ENCODE data around the gene FGF1.

FGF1 gene

DNA sequence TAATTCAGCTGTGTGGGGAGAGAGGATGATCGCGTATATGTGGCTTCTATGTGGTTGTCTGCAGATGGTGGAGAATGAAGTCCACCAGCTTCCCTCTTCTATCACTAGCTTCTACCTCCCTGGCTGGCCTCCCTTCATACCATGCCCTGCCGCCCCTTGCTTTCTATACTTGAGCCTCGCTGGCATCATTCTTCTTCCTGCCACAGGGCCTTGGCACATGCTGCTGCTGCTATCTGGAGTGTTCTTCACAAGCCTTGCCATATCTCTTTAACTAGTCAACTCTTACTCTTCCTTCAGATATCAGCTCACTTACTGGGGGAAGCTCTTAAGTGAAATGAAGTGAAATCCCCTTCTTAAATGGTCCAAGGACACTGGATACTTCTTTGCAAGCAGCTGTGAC, 100.4 kb downstream of the FGF1 start:
- Mint-ChIP-seq H3K36me3 (ENCODE audit: low read depth) (no peaks in the 10 kb centered on the region), H3K4me3 (no peak overlapping the region), H3K4me1 (ENCODE audit: low read depth) (peaks cover 14% of the 10 kb centered on the region), H3K9me3 (no peaks in the 10 kb centered on the region), H3K27ac (no peak overlapping the region), H3K27me3 (peaks cover 9% of the 10 kb centered on the region)

DNA sequence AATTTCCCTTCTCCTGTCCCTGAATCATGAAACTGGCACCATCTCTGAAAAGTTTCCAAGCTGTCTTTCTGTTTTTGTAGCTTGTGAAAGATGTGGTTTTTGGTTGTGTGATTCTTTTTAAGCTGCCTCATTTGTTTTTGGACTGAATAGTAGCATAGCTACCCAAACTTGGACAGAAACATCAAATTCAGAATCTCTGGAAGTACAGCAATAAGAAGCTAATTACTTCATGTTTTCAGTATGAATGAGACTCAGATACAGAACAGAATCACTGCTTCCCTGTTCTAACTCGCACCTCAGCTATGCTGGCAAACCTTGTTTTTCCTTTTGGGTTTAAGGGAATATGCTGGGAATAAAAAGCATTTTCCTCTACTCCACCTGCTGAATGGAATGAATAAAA, 101.0 kb downstream of the FGF1 start:
- H3K9me3 Mint-ChIP-seq, result no peaks in the 10 kb centered on the region
- no peak overlapping the region for H3K27ac Mint-ChIP-seq
- H3K27me3 Mint-ChIP-seq, result peaks cover 7% of the 10 kb centered on the region
- H3K4me1 Mint-ChIP-seq (ENCODE audit: low read depth), result peaks cover 18% of the 10 kb centered on the region
- no peak overlapping the region for H3K4me3 Mint-ChIP-seq
- H3K36me3 Mint-ChIP-seq (ENCODE audit: low read depth), result no peaks in the 10 kb centered on the region

DNA sequence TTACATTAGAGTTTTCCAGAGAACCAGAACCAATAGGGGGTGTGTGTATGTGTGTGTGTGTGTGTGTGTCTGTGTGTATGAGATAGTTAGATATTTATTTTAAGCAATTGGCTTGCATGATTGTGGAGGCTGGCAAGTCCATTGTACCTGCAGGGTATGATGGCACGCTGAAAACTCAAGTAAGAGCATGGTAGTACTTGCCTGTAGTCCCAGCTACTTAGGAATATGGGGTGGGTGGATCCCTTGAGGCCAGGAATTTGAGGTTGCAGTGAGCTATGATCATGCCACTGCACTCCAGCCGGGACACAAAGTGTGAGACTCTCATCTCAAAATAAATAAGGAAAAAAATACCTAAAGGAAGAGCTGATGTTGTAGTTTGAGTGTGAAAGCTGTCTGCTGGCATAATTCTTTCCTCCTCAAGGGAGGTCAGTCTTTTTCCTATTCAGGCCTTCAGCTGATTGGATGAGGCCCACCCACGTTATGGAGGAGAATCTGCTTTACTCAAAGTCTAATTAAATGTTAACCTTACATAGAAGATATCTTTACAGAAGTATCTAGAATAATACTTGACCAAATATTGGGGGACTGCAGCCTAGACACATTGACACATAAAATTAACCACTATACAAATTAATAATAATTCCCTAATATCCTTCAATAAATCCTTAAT, 107.6 kb downstream of the FGF1 start:
- Mint-ChIP-seq H3K4me3 (no peak overlapping the region), H3K9me3 (peaks cover 8% of the 10 kb centered on the region), H3K4me1 (ENCODE audit: low read depth) (peaks cover 18% of the 10 kb centered on the region), H3K27ac (no peak overlapping the region), H3K27me3 (no peaks in the 10 kb centered on the region), H3K36me3 (ENCODE audit: low read depth) (peaks cover 6% of the 10 kb centered on the region)

DNA sequence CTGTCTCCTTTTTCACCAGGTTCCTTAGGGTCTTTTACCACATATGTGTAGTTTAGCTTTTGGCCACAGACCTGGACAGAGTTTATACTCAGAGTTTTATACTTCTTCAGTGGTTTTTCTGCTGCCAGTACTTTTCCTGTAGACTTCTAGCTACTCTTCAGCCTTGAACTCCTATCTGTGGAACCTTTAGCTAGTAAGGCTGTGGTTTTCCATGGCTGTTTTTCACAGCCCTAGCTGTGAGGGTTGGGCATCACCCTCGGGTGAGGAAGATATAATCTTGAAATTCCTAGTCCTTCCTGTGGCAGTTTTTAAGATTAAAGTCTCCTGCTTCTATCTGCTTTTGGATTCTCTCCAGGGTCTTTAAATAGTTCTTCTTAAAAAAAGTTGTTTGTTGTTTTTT, 109.1 kb downstream of the FGF1 start:
- Mint-ChIP-seq H3K4me3 (no peak overlapping the region), H3K27me3 (no peaks in the 10 kb centered on the region), H3K36me3 (ENCODE audit: low read depth) (peaks cover 6% of the 10 kb centered on the region), H3K9me3 (peaks cover 8% of the 10 kb centered on the region), H3K27ac (no peak overlapping the region), H3K4me1 (ENCODE audit: low read depth) (peaks cover 13% of the 10 kb centered on the region)

DNA sequence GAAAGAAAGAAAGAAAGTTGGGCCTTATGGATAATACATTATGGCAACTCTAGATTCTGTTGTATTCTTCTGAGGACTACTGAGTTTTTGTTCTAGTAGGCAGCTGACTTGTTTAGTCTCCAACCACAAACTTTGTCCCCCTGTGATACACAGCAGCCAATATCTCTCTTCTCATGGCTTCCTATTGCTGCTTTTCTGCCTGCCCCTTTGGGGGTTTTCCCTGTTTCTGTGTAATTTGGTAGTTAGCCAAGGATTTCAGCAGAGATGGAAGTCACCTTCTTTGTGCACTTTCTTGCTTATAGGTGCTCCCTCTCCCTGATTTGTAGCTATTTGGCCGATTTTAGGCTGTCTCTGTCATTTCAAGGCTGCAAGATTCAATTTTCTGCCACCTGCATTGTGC, 109.6 kb downstream of the FGF1 start:
- Mint-ChIP-seq H3K27me3 (no peaks in the 10 kb centered on the region), H3K27ac (no peak overlapping the region), H3K4me3 (no peak overlapping the region), H3K9me3 (peaks cover 8% of the 10 kb centered on the region), H3K4me1 (ENCODE audit: low read depth) (peaks cover 8% of the 10 kb centered on the region), H3K36me3 (ENCODE audit: low read depth) (peaks cover 6% of the 10 kb centered on the region)

DNA sequence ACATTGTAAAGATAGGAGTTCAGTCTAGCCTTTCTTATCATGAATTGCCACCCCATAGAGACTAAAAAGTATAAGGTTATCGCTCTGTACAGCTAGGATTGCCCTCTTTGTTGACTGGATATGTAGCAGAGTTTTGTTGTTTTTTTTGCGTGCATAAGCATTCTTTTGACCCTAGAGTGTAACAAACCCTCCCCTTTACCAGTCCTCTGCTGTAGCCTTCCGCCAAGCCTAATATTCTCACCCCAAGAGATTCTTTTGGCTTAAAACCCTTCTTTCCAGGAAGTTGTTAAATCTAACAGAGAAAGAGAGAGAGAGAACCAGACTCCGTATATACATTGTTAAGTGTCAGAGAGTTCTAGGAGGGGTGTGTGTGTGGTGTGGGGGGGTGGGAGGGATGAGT, 113.9 kb downstream of the FGF1 start:
- Mint-ChIP-seq H3K27me3 (no peaks in the 10 kb centered on the region), H3K4me3 (no peak overlapping the region), H3K36me3 (ENCODE audit: low read depth) (no peaks in the 10 kb centered on the region), H3K9me3 (no peaks in the 10 kb centered on the region), H3K4me1 (ENCODE audit: low read depth) (no peaks in the 10 kb centered on the region), H3K27ac (no peak overlapping the region)

DNA sequence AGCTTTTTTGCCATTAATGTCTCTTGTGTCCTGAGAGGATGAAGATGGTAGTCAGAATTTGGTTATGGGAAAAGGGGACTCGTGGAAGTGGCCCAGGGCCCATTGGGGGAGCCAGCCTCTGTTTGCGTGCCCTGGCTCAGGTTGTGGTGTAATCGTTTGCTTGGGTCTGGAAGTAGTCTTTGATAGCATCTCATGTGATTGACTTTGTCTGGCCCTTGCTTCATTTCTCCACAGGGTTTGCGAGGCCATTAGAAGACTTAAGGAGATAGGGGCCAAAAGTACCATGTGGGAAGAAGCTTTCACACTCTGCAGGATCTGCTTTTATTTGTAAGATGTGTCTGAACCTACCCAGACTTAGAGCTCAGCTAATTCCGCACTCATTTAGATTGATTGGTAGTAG, 114.5 kb downstream of the FGF1 start:
- no peaks in the 10 kb centered on the region for H3K27me3 Mint-ChIP-seq
- no peaks in the 10 kb centered on the region for H3K36me3 Mint-ChIP-seq (ENCODE audit: low read depth)
- no peaks in the 10 kb centered on the region for H3K9me3 Mint-ChIP-seq
- H3K27ac Mint-ChIP-seq, result no peak overlapping the region
- no peak overlapping the region for H3K4me3 Mint-ChIP-seq
- H3K4me1 Mint-ChIP-seq (ENCODE audit: low read depth), result no peaks in the 10 kb centered on the region

DNA sequence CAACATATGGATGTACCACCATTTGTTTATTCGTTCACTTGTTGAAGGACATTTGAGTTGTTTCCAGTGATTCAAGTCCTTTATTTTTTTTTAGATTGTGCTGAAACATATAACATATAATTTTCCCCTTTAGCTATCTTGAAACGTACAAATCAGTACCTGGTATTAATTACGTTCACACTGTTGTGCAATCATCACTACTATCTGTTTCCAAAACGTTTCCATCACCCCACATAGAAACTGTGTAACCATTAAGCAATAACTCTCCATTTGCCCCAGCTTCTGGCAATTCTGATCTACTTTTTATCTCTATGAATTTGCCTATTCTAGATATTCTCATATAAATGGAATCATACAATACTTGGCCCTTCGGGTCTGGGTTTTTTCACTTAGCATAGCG, 116.0 kb downstream of the FGF1 start:
- H3K27ac Mint-ChIP-seq, result no peak overlapping the region
- no peaks in the 10 kb centered on the region for H3K4me1 Mint-ChIP-seq (ENCODE audit: low read depth)
- no peak overlapping the region for H3K4me3 Mint-ChIP-seq
- no peaks in the 10 kb centered on the region for H3K9me3 Mint-ChIP-seq
- H3K27me3 Mint-ChIP-seq, result no peaks in the 10 kb centered on the region
- H3K36me3 Mint-ChIP-seq (ENCODE audit: low read depth), result no peaks in the 10 kb centered on the region

DNA sequence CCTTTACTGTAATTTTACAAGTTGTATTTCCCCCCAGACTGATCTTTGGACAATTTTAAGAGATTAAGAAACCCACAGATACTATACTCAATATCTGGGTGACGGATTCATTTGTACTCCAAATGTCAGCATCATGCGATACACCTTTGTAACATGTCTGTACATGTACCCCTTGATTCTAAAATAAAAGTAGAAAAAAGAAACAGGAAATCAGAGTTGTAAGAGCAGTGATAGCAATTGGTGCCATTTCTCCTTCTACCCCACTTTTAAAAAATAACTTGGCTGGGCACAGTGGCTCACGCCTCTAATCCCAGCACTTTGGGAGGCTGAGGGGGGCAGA, 116.9 kb downstream of the FGF1 start:
- H3K36me3 Mint-ChIP-seq (ENCODE audit: low read depth), result no peaks in the 10 kb centered on the region
- H3K27ac Mint-ChIP-seq, result no peak overlapping the region
- H3K9me3 Mint-ChIP-seq, result no peaks in the 10 kb centered on the region
- no peak overlapping the region for H3K4me3 Mint-ChIP-seq
- H3K4me1 Mint-ChIP-seq (ENCODE audit: low read depth), result no peaks in the 10 kb centered on the region
- H3K27me3 Mint-ChIP-seq, result no peaks in the 10 kb centered on the region

DNA sequence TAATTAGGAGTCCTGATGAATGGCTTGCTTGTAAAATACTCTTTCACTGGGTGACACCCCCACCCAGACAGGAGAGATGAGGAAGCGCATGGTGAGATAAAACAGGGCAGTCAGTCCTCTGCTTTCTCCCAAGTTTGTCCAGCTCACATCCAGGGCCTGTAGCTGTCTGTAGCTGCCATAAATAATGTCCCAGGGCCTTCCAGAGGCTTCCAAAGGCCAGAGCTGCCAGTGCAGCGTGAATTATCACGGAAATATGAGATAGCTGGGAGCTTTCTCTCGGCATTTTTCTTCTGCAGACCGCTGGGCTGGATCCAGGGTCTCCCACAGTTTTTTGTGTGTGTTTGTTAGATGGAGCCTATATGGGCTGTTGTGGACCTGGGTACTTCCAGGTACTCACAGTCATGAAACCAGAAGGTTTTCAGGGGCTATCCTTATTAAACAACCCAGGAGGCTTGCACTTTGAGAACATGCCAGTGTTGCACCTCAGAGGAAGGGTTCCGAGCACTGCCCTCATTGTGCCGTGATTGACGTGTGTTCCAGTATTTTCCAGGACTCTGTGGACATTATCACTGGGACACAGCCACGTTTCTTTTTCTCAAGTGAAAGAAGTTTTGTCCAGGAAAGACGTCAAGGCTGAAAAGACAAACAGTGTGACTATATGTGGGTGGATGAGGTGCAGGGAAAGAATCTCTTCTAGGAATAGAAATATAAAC, 117.5 kb downstream of the FGF1 start:
- Mint-ChIP-seq H3K4me3 (no peak overlapping the region), H3K27ac (no peak overlapping the region), H3K4me1 (ENCODE audit: low read depth) (no peaks in the 10 kb centered on the region), H3K9me3 (no peaks in the 10 kb centered on the region), H3K36me3 (ENCODE audit: low read depth) (no peaks in the 10 kb centered on the region), H3K27me3 (no peaks in the 10 kb centered on the region)

DNA sequence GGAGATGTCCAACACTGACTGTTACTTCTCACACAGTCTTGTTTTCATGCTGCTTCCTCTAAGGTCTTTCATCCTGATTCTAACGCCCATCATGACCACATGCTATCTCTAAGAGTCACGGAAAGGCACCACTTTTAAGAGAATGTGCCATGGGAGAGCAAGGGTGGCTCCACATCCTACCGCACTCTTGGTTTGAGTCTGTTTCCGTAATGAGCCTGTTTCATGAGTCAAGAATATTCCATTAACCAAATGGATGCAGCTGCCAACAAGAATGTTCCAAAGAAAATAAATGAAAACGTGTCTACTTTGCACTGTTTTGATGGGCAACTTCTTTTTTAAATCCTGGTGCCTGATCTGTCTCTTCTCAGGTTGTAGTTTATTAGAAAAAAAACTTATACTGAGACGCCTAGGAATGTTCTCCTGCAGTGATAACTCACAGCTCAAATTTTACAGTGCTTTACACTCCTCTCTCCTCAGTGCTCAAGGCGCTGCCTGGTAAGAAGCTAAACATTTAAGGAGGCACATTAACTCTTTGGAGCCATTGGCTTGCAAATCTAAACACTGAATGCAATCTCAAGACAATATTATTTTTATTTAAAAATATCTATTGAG, 124.3 kb downstream of the FGF1 start:
- Mint-ChIP-seq H3K4me1 (ENCODE audit: low read depth) (no peaks in the 10 kb centered on the region), H3K36me3 (ENCODE audit: low read depth) (no peaks in the 10 kb centered on the region)

DNA sequence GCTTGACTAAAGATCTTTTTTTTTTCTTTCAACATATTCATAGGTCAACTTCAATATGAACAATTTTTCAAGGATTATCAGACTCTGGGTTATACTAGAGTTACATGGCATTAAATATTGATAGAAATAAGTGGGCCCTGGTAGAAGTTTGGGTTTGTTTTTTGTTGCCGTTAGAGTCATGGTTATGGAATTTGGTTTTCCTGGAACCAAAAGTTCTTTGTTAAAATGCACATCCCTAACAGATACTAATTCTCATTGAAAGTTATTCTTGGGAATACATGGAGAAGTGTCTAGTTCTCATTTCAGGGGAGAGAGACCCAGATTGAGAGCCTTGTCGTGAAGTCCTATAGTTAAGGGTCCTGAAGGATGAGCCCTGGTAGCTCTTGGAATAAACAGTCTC, 124.9 kb downstream of the FGF1 start:
- no peaks in the 10 kb centered on the region for H3K36me3 Mint-ChIP-seq (ENCODE audit: low read depth)
- H3K27ac Mint-ChIP-seq, result no peak overlapping the region
- H3K9me3 Mint-ChIP-seq, result no peaks in the 10 kb centered on the region
- no peaks in the 10 kb centered on the region for H3K4me1 Mint-ChIP-seq (ENCODE audit: low read depth)
- H3K27me3 Mint-ChIP-seq, result peaks cover 3% of the 10 kb centered on the region
- H3K4me3 Mint-ChIP-seq, result no peak overlapping the region

More for the DNA sequence above, 124.3 kb downstream of the FGF1 start:
- Mint-ChIP-seq H3K27me3 (peaks cover 3% of the 10 kb centered on the region), H3K4me3 (no peak overlapping the region), H3K9me3 (no peaks in the 10 kb centered on the region), H3K27ac (no peak overlapping the region)

DNA sequence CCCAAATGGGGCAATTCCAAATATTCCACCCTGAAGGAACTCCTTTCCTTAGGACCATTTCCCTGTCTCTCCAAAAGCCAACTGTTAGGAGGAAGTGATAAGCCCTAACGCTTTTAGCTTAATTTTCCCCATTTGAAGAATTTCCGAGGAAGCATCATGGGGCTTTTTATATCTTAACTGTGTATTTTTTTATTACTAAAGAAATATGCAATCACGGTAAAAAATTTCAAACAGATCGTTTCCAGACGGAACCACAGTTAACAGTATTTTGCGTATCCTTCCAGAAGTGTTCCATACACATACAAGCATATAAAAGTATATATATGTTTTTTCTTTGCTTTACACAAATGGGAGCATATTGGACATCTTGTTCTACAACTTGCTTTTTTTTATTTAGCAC, 133.8 kb downstream of the FGF1 start:
- H3K27ac Mint-ChIP-seq, result no peak overlapping the region
- H3K4me3 Mint-ChIP-seq, result no peak overlapping the region
- H3K36me3 Mint-ChIP-seq (ENCODE audit: low read depth), result no peaks in the 10 kb centered on the region
- peaks cover 44% of the 10 kb centered on the region for H3K27me3 Mint-ChIP-seq
- peaks cover 14% of the 10 kb centered on the region for H3K4me1 Mint-ChIP-seq (ENCODE audit: low read depth)
- no peaks in the 10 kb centered on the region for H3K9me3 Mint-ChIP-seq

DNA sequence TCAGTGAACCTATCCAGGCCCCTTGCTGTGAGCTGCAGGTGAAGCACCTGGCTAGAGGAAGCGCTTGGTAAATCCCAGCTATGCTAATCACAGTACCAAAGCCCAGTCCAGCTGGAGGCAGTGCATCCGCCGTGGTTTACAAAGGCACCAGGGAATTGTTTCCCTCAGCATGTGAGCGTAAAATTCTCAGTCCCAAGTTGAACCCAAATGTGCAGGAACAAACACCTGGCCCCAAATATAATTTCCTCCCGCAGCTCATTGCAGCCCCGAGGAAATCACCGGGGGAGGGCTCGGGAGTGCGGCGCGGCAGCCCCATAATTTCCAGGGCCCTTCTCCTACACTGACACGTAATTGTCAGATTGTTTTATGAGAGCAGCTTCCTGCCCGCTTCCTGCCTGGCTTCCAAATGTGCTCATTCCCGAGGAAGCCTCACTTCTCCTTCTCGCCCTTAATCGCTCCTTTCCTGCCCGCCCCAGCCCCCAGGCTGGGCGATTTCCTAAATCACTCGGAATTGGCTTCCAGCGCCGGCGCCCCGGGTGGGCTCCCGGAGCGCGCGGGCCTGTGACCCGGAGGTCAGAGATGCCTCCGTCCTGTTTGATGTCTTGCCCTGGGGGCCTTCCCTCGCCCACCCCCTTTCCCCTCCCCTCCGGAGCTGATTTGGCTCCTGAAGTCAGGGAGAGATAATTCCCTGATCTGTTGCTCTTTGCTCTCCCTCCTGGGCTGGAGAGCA, 134.4 kb downstream of the FGF1 start:
- H3K27me3 Mint-ChIP-seq, result peaks cover 44% of the 10 kb centered on the region
- H3K36me3 Mint-ChIP-seq (ENCODE audit: low read depth), result no peaks in the 10 kb centered on the region
- no peak overlapping the region for H3K27ac Mint-ChIP-seq
- no peaks in the 10 kb centered on the region for H3K9me3 Mint-ChIP-seq
- peaks cover 14% of the 10 kb centered on the region for H3K4me1 Mint-ChIP-seq (ENCODE audit: low read depth)
- no peak overlapping the region for H3K4me3 Mint-ChIP-seq

DNA sequence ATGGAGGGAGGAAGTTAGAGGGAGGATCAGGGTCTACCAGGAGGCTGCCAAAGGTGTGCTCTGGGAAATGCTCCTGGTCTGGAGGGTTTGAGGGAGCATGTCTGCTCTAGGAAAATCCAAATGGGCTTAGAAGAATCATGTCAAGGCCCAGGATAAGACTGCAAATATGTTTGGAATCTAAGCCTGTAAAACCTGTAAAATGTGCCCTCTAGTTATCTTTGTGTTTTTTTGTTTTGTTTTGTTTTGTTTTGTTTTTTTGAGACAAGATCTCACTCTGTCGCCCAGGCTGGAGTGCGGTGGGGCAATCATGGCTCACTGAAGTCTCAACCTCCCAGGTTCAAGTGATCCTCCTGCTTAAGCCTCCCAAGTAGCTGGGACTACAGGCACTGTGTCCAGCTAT, 135.4 kb downstream of the FGF1 start:
- Mint-ChIP-seq H3K27me3 (peaks cover 44% of the 10 kb centered on the region), H3K27ac (no peak overlapping the region), H3K9me3 (no peaks in the 10 kb centered on the region), H3K4me3 (no peak overlapping the region), H3K4me1 (ENCODE audit: low read depth) (peaks cover 14% of the 10 kb centered on the region), H3K36me3 (ENCODE audit: low read depth) (no peaks in the 10 kb centered on the region)
